ENCODE measurements around the gene GRID1. TPM values are rescaled to one million over a fixed set of nuclear protein-coding genes. Genes with fewer than 3 reads are reported as not detected.

GRID1 gene
- total RNA-seq, 3 donors from 2014 or later, result 2.3 to 8.5 (median 5.9) TPM

GRCh38 chr10:85643845-85644525, 722.6 kb downstream of the GRID1 start:
- Histone ChIP-seq H3K4me3 (no peak overlapping the region), H3K4me1 (peaks cover 0 to 11% of the 10 kb centered on the region in 2 donors), H3K9me3 (no peaks in the 10 kb centered on the region), H3K27ac (peak overlapping the region in 1 of 2 donors; percentile 70), H3K27me3 (no peaks in the 10 kb centered on the region), H3K36me3 (no peaks in the 10 kb centered on the region)
- no peak for TF ChIP-seq POLR2A (IDR thresholded peaks at IDR 0.05)
- no peak for TF ChIP-seq CTCF (IDR thresholded peaks at IDR 0.05)
- TF ChIP-seq POLR2AphosphoS5 (IDR thresholded peaks at IDR 0.05), result no peak
- no peak for DNase-seq (ENCODE audit: low spot score in 2 of 2)
- intact Hi-C loops (cut with DNase I; ENCODE audit: low total_unique reads), result no loop called here

GRCh38 chr10:85643171-85643844, 723.3 kb downstream of the GRID1 start:
- H3K27me3 ChIP-seq, result no peaks in the 10 kb centered on the region
- TF ChIP-seq POLR2A (IDR thresholded peaks at IDR 0.05), result no peak
- no peak for TF ChIP-seq POLR2AphosphoS5 (IDR thresholded peaks at IDR 0.05)
- TF ChIP-seq CTCF (IDR thresholded peaks at IDR 0.05), result no peak
- no peaks in the 10 kb centered on the region for H3K36me3 ChIP-seq
- H3K4me3 ChIP-seq, result no peak overlapping the region
- no peak for DNase-seq (ENCODE audit: low spot score in 2 of 2)
- no peaks in the 10 kb centered on the region for H3K9me3 ChIP-seq
- H3K4me1 ChIP-seq, result peaks cover 0 to 11% of the 10 kb centered on the region in 2 donors
- peak overlapping the region; percentile 62 to 70 for H3K27ac ChIP-seq
- intact Hi-C loops (cut with DNase I; ENCODE audit: low total_unique reads), result no loop called here

- no peak for DNase-seq (ENCODE audit: low spot score in 2 of 2)
- Histone ChIP-seq H3K27me3 (no peaks in the 10 kb centered on the region), H3K36me3 (no peaks in the 10 kb centered on the region), H3K27ac (peak overlapping the region; percentile 62 to 70), H3K4me3 (no peak overlapping the region), H3K9me3 (no peaks in the 10 kb centered on the region), H3K4me1 (peaks cover 0 to 11% of the 10 kb centered on the region in 2 donors)
- TF ChIP-seq CTCF (IDR thresholded peaks at IDR 0.05), result no peak
- no peak for TF ChIP-seq POLR2A (IDR thresholded peaks at IDR 0.05)
- peak in 1 of 3 donors; percentile 8 for TF ChIP-seq POLR2AphosphoS5 (IDR thresholded peaks at IDR 0.05)
- intact Hi-C loops (cut with DNase I; ENCODE audit: low total_unique reads), result no loop called here
Observed at GRCh38 chr10:85642421-85643170, 724.0 kb downstream of the GRID1 start.

GRCh38 chr10:85642082-85642420, 724.5 kb downstream of the GRID1 start:
- Histone ChIP-seq H3K4me3 (no peak overlapping the region), H3K9me3 (no peaks in the 10 kb centered on the region), H3K27ac (peak overlapping the region; percentile 62 to 70), H3K27me3 (no peaks in the 10 kb centered on the region), H3K36me3 (no peaks in the 10 kb centered on the region), H3K4me1 (peaks cover 0 to 11% of the 10 kb centered on the region in 2 donors)
- DNase-seq (ENCODE audit: low spot score in 2 of 2), result no peak
- TF ChIP-seq POLR2AphosphoS5 (IDR thresholded peaks at IDR 0.05) (no peak), POLR2A (IDR thresholded peaks at IDR 0.05) (no peak), CTCF (IDR thresholded peaks at IDR 0.05) (no peak)
- intact Hi-C loops (cut with DNase I; ENCODE audit: low total_unique reads), result no loop called here

Measured in breast epithelium (tissue), 4 donors.